ENCODE results near the gene EIF1AD. TPM values are rescaled to one million over a fixed set of nuclear protein-coding genes. Genes with fewer than 3 reads are reported as not detected.

Gene EIF1AD
- total and polyA plus RNA-seq, 2 of the 8 experiments (the other 6 are each of a cell fraction or from before 2014, with no cell fraction given): 32.6 to 39.9 TPM

DNA sequence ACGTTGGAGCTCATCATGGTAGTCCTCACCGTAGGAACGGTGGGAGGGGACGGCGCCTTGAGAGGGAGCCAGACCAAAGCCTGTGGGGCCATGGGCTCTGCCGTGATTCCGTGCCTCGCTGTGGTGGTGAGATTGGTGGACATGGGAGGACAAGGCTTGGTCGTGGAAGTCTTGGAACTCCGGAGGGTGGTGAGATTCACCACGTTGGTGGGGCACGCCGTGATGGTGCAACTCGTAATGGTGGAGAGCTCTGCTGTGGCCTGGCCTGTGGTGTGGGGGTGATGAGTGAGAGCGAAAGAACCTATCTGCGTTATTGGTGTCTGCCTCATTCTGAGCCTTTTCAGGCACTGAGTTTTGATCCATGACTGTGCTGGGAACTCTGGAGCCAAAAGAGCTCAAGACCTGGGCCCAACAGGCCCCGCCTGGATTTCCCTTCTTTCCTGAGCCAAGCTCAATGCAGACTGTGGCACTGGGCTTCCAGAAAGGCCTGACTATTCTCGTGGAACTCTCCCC, 24.1 kb upstream of the EIF1AD start, which contains the start of gene CATSPER1:
TSS of gene CATSPER1 (minus strand) at position 463 of the 513 bp plus-strand sequence. CDS start at position 363, 100 bp downstream.
- H3K9ac ChIP-seq (replicated peaks in 1 of 4; ENCODE audit: extremely low read depth in 1 of 4, low read depth in 3 of 4, low read length in 3 of 4): no peak within 1 kb of the TSS
- no peaks in the 10 kb centered on the region for H3K36me3 ChIP-seq (ENCODE audit: control insufficient read depth in 2 of 4, insufficient read depth in 4 of 4, low read length in 3 of 4)
- POLR2A ChIA-PET (ENCODE audit: partially characterized antibody): interaction anchor here (0.8 to 1.0 kb wide), 2 partner anchors 8 to 18 kb away, joined by 3 read pairs; no protein-coding TSS in a partner anchor
- H3K4ac ChIP-seq (replicated peaks; ENCODE audit: insufficient read length, low read depth, low read length): no peak within 1 kb of the TSS
- H2BK5ac ChIP-seq (ENCODE audit: low read depth, low read length): no peak within 1 kb of the TSS
- H2AFZ ChIP-seq (ENCODE audit: low read length): no peak within 1 kb of the TSS
- H3K23ac ChIP-seq (ENCODE audit: insufficient read length): no peak within 1 kb of the TSS
- H3K56ac ChIP-seq (replicated peaks; ENCODE audit: insufficient read length, low read depth, low read length): no peak within 1 kb of the TSS
- WGBS, 2 experiments (ENCODE audit: extremely low coverage in 1 of 2, insufficient coverage in 1 of 2, insufficient read length in 1 of 2, insufficient replicate concordance in 2 of 2, low coverage in 1 of 2, low lambda C conversion rate in 2 of 2, missing lambda C conversion rate in 1 of 2): 92% methylated on average over 18 of the region's 18 CpGs; no CpG with 5 or more reads in 1 of the 2 experiments
- no peak within 1 kb of the TSS for H2BK120ac ChIP-seq (replicated peaks; ENCODE audit: low read depth, low read length)
- H2BK15ac ChIP-seq (ENCODE audit: low read length): peak within 1 kb of the TSS; percentile 72; the same call in 1 of the 2 replicates
- H4K20me1 ChIP-seq (replicated peaks in 1 of 2; ENCODE audit: control insufficient read depth in 1 of 2, insufficient read depth in 2 of 2, low read length in 2 of 2): no peaks in the 10 kb centered on the region
- no peak within 1 kb of the TSS for H2BK20ac ChIP-seq (ENCODE audit: low read length)
- 0 out of 2 replicates have a peak within 1 kb of the TSS, but pooled peaks have one; percentile 17 for H2BK12ac ChIP-seq (ENCODE audit: low read depth, low read length)
- CTCF ChIA-PET (ENCODE audit: partially characterized antibody): interaction anchor here (1.1 to 1.6 kb wide), 5 partner anchors 13 to 142 kb away, joined by 3 to 6 read pairs (median 3); no protein-coding TSS in a partner anchor
- H3K4me2 ChIP-seq (ENCODE audit: insufficient read depth in 1 of 2, low read depth in 2 of 2, low read length in 2 of 2): no peak within 1 kb of the TSS
- DNase-seq (ENCODE audit: low read depth in 1 of 2, low spot score in 2 of 2): no peak
- peaks cover 0 to 15% (median 5%) of the 10 kb centered on the region in 4 experiments; a peak in 4 of 7 replicates for H3K27me3 ChIP-seq (replicated peaks in 1 of 4; ENCODE audit: control insufficient read depth in 3 of 4, extremely low read depth in 1 of 4, insufficient read depth in 3 of 4, low read length in 3 of 4)
- H3K18ac ChIP-seq (ENCODE audit: extremely low read depth, low read length): no peak within 1 kb of the TSS
- no peak within 1 kb of the TSS for H3K14ac ChIP-seq (ENCODE audit: insufficient read length)
- no peak within 1 kb of the TSS for H2AK5ac ChIP-seq (ENCODE audit: low read depth, low read length)
- no peak within 1 kb of the TSS for H4K5ac ChIP-seq (ENCODE audit: insufficient read length, low read depth, low read length)
- H3K79me2 ChIP-seq (ENCODE audit: control insufficient read depth in 1 of 2, insufficient read depth in 2 of 2, low read length in 2 of 2): no peaks in the 10 kb centered on the region
- no peaks in the 10 kb centered on the region for H3K9me3 ChIP-seq (ENCODE audit: insufficient read depth in 2 of 2, low read depth in 1 of 2, low read length in 1 of 2)
- H4K8ac ChIP-seq (ENCODE audit: extremely low read depth, insufficient read depth, low read length): no peak within 1 kb of the TSS
- no peak within 1 kb of the TSS for H4K91ac ChIP-seq (replicated peaks; ENCODE audit: insufficient read length, low read length)
- FAIRE-seq: no peak
- no peaks in the 10 kb centered on the region for H3K23me2 ChIP-seq (ENCODE audit: low read depth, low read length)
- H3K4me1 ChIP-seq (replicated peaks in 1 of 4; ENCODE audit: control insufficient read depth in 3 of 4, insufficient read depth in 4 of 4, low read length in 3 of 4): peaks cover 0 to 3% (median 1%) of the 10 kb centered on the region in 4 experiments; a peak in 1 of 7 replicates
- no peaks in the 10 kb centered on the region for H3K79me1 ChIP-seq (ENCODE audit: low read depth, low read length)
- H3K27ac ChIP-seq (ENCODE audit: low read depth, low read length): no peak within 1 kb of the TSS
- H3K4me3 ChIP-seq (ENCODE audit: extremely low read depth in 1 of 4, insufficient read depth in 2 of 4, low read depth in 3 of 4, low read length in 4 of 4): no peak within 1 kb of the TSS
- TF ChIP-seq ASH2L (IDR thresholded peaks at IDR 0.05; ENCODE audit: low read length) (no peak), BCL11A (IDR thresholded peaks at IDR 0.05; ENCODE audit: low read depth in 2 of 2, low read length in 2 of 2) (no peak)
- TF ChIP-seq, protein P1, sequence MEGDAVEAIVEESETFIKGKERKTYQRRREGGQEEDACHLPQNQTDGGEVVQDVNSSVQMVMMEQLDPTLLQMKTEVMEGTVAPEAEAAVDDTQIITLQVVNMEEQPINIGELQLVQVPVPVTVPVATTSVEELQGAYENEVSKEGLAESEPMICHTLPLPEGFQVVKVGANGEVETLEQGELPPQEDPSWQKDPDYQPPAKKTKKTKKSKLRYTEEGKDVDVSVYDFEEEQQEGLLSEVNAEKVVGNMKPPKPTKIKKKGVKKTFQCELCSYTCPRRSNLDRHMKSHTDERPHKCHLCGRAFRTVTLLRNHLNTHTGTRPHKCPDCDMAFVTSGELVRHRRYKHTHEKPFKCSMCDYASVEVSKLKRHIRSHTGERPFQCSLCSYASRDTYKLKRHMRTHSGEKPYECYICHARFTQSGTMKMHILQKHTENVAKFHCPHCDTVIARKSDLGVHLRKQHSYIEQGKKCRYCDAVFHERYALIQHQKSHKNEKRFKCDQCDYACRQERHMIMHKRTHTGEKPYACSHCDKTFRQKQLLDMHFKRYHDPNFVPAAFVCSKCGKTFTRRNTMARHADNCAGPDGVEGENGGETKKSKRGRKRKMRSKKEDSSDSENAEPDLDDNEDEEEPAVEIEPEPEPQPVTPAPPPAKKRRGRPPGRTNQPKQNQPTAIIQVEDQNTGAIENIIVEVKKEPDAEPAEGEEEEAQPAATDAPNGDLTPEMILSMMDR (IDR thresholded peaks at IDR 0.05; ENCODE audit: control extremely low read depth in 1 of 3, insufficient read depth in 1 of 3, low read depth in 1 of 3, low read length in 3 of 3): no peak
- TF ChIP-seq, protein P2, sequence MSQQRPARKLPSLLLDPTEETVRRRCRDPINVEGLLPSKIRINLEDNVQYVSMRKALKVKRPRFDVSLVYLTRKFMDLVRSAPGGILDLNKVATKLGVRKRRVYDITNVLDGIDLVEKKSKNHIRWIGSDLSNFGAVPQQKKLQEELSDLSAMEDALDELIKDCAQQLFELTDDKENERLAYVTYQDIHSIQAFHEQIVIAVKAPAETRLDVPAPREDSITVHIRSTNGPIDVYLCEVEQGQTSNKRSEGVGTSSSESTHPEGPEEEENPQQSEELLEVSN (IDR thresholded peaks at IDR 0.05): no peak

All from H1 (cell line).